Vagina (tissue), 2 donors: Measurements from ENCODE around the gene SPATA12. TPM values are rescaled to one million over a fixed set of nuclear protein-coding genes. Genes with fewer than 3 reads are reported as not detected.

Experiments
- DNase-seq, 2 donors: peaks; one replicate each; pipeline ENCODE4 v3.0.0-alpha.2; 2017; ENCODE audit errors: extremely low spot score in 2 of 2
- H3K27ac ChIP-seq: fragments of 200-600 bp; sonication (generic); one replicate; pipeline ENCODE4 v1.5.1; 2019
- H3K27me3 ChIP-seq: fragments of 200-600 bp; sonication (generic); one replicate; pipeline ENCODE4 v1.5.1; 2019
- H3K36me3 ChIP-seq, 2 donors: fragments of 200-600 bp; sonication (generic); one replicate each; pipeline ENCODE4 v1.5.1; 2017 to 2019
- H3K4me1 ChIP-seq: fragments of 200-600 bp; sonication (generic); one replicate; pipeline ENCODE4 v1.5.1; 2019
- H3K4me3 ChIP-seq, 2 donors: fragments of 200-600 bp; sonication (generic); 1 replicate in 1 of 2; 2 replicates in 1 of 2; pipeline ENCODE4 v1.5.1; 2016 to 2019
- H3K9me3 ChIP-seq: fragments of 200-600 bp; sonication (generic); one replicate; pipeline ENCODE4 v1.5.1; 2019
- POLR2A ChIP-seq, 2 donors: fragments of 450-650 bp; IDR thresholded peaks; one replicate each; pipeline ENCODE4 v1.6.1; 2017; ENCODE audit warnings: antibody characterized with exemption in 2 of 2, mild to moderate bottlenecking in 2 of 2, moderate library complexity in 2 of 2
- POLR2AphosphoS5 ChIP-seq, 2 donors: sonication (generic); formaldehyde crosslinking; IDR thresholded peaks; one replicate each; pipeline ENCODE4 v1.9.0; 2017; ENCODE audit warnings: antibody characterized with exemption in 2 of 2, mild to moderate bottlenecking in 2 of 2, low read depth in 1 of 2; ENCODE audit not compliant: insufficient read depth in 1 of 2
- intact Hi-C: fragments of 100-400 bp; cut with DNase I; formaldehyde crosslinking; loops from one replicate; pipeline ENCODE4 v1.15.1; 2023
- total RNA-seq: library from RNA; depleted of rRNA; stranded (reverse); fragments of >200 nt; gene quantifications from one replicate; pipeline ENCODE4 v1.2.3, GENCODE V29; 2016
- TF ChIP-seq, protein P1 (sequence below), 3 experiments: fragments of 450-650 bp in 2 of 3; fragments of 200-600 bp in 1 of 3; sonication (generic) in 1 of 3; IDR thresholded peaks; one replicate each; pipeline ENCODE4 v1.5.1; 2017 to 2019; ENCODE audit warnings: antibody characterized with exemption in 3 of 3, mild to moderate bottlenecking in 2 of 3, moderate library complexity in 2 of 3

Gene SPATA12
- total RNA-seq, 1 donor from 2014 or later: not detected

- DNase-seq: no peak
- Histone ChIP-seq H3K27me3 (no peaks in the 10 kb centered on the region), H3K36me3 (no peaks in the 10 kb centered on the region), H3K9me3 (no peaks in the 10 kb centered on the region), H3K4me3 (no peak overlapping the region), H3K4me1 (peaks cover 4% of the 10 kb centered on the region), H3K27ac (no peak overlapping the region)
- TF ChIP-seq POLR2AphosphoS5 (IDR thresholded peaks at IDR 0.05; ENCODE audit: insufficient read depth in 1 of 2, low read depth in 1 of 2): no peak
- TF ChIP-seq POLR2A (IDR thresholded peaks at IDR 0.05): no peak
- TF ChIP-seq, protein P1, sequence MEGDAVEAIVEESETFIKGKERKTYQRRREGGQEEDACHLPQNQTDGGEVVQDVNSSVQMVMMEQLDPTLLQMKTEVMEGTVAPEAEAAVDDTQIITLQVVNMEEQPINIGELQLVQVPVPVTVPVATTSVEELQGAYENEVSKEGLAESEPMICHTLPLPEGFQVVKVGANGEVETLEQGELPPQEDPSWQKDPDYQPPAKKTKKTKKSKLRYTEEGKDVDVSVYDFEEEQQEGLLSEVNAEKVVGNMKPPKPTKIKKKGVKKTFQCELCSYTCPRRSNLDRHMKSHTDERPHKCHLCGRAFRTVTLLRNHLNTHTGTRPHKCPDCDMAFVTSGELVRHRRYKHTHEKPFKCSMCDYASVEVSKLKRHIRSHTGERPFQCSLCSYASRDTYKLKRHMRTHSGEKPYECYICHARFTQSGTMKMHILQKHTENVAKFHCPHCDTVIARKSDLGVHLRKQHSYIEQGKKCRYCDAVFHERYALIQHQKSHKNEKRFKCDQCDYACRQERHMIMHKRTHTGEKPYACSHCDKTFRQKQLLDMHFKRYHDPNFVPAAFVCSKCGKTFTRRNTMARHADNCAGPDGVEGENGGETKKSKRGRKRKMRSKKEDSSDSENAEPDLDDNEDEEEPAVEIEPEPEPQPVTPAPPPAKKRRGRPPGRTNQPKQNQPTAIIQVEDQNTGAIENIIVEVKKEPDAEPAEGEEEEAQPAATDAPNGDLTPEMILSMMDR (IDR thresholded peaks at IDR 0.05): no peak
- intact Hi-C loops: no loop called here
Observed at GRCh38 chr3:57029383-57029782, 31.1 kb upstream of the SPATA12 start.

DNA sequence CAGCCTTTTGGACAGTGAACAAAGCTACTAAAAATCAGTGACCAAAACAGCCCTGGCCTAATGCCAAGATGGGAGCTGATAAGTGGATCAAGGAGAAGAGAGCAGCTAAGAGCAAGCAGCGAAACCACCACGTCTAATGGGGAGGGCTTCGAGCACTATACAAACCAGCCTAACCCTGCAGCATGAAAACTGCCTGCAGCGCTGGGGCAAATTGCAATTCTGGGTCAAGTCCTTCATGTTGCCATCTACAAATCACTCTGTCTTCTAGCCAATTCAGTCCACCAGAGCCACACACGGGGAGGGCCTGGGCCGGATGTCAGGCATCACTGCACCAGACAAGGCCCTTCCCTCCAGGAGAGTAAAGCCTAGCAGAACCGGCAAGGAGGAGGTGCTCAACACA, 30.5 kb upstream of the SPATA12 start:
- H3K4me1 ChIP-seq: peaks cover 4% of the 10 kb centered on the region
- no peak overlapping the region for H3K4me3 ChIP-seq
- TF ChIP-seq, protein P1 (IDR thresholded peaks at IDR 0.05): no peak
- no peak for TF ChIP-seq POLR2A (IDR thresholded peaks at IDR 0.05)
- DNase-seq: no peak
- intact Hi-C loops: no loop called here
- H3K9me3 ChIP-seq: no peaks in the 10 kb centered on the region
- H3K36me3 ChIP-seq: no peaks in the 10 kb centered on the region
- H3K27ac ChIP-seq: no peak overlapping the region
- no peaks in the 10 kb centered on the region for H3K27me3 ChIP-seq

DNA sequence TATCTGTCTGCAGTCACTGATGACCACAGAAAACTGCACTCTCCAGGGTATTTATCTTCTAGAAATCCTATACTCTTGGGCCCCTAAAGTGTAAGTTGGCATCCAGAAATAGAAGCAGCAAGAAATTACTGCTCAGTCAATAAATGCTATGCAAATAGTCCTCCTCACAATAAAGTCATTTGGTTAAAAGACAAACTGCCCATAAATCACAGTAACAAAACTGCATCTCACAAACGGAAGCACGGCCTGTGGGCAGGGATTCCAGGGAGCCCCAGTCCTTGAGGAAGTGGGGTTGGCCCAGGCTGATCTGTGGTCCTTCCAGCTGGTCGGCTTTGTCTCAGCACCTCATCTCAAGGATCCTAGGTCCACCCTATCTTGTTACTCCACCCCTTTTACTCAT, 29.7 kb upstream of the SPATA12 start:
- intact Hi-C loops: no loop called here
- TF ChIP-seq, protein P1 (IDR thresholded peaks at IDR 0.05): no peak
- TF ChIP-seq POLR2A (IDR thresholded peaks at IDR 0.05) (no peak), POLR2AphosphoS5 (IDR thresholded peaks at IDR 0.05; ENCODE audit: insufficient read depth in 1 of 2, low read depth in 1 of 2) (no peak)
- no peak for DNase-seq
- Histone ChIP-seq H3K4me3 (no peak overlapping the region), H3K9me3 (no peaks in the 10 kb centered on the region), H3K27me3 (no peaks in the 10 kb centered on the region), H3K4me1 (peaks cover 4% of the 10 kb centered on the region), H3K27ac (no peak overlapping the region), H3K36me3 (no peaks in the 10 kb centered on the region)

DNA sequence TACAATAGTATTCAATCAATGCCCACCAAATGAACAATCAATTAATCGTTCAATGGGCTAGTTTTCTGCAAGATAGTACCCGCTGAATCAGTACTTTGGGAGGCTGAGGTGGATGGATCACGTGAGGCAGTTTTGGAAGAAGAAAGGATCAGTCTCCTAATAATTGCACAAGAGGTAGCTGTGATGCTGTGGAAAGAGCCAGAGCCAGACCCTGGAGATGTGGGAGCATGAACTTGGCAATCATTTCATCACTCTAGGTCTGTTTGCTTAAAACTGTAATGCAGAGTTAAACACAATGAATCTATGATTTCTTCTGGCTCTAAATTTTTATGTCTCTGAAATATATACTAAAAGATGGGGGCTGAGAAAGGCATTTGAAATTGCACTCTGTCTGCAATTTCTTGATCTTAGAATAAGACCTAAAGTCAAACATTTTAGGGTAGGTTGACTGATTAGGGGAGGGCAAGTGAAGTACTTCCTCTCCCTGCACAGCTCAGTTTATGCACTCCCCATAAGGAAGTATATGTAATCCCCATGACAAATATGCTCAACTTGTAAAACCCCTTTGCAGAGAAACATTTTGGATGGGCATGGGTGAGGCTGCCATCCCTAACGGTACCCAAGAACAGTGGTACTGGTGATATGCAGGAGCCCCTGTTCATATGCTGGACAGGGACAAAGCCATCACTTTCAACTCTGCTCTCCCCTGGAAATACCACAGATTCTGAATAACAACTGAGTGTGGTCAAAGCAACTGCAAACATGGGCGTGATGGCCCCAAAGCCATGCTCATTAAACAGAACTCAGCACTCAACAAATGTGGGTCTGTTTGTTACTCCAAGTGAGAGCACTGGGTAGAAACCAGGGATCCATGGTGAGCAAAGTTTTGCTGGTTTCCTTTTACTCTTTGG, 28.6 kb upstream of the SPATA12 start:
- H3K27ac ChIP-seq: no peak overlapping the region
- no peak overlapping the region for H3K4me3 ChIP-seq
- H3K9me3 ChIP-seq: no peaks in the 10 kb centered on the region
- no peaks in the 10 kb centered on the region for H3K36me3 ChIP-seq
- intact Hi-C loops: no loop called here
- H3K27me3 ChIP-seq: no peaks in the 10 kb centered on the region
- DNase-seq: no peak
- H3K4me1 ChIP-seq: peaks cover 4% of the 10 kb centered on the region
- TF ChIP-seq POLR2AphosphoS5 (IDR thresholded peaks at IDR 0.05; ENCODE audit: insufficient read depth in 1 of 2, low read depth in 1 of 2) (no peak), POLR2A (IDR thresholded peaks at IDR 0.05) (no peak)
- TF ChIP-seq, protein P1 (IDR thresholded peaks at IDR 0.05): no peak

DNA sequence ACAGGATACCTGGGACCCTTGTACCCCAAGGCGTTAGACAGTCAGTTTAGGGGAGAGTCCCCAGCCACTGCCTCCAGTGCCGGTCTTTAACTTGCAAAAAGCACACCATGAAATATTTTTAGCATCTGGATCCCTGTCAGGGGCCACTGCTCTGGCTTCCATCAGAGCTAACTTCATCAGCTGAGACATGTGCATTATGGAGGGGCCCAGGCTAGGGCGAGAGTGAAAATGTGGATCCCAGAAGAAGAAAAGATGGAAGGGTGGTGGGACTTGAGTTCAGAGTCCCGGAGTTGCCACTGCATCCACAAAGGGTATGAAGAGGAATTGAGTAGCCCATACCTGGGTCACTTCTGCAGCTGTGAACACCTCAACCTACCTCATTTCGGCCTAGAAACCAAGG, 23.5 kb upstream of the SPATA12 start:
- no peaks in the 10 kb centered on the region for H3K36me3 ChIP-seq
- H3K27me3 ChIP-seq: no peaks in the 10 kb centered on the region
- no peak overlapping the region for H3K27ac ChIP-seq
- no peaks in the 10 kb centered on the region for H3K9me3 ChIP-seq
- H3K4me1 ChIP-seq: no peaks in the 10 kb centered on the region
- no peak for DNase-seq
- intact Hi-C loops: no loop called here
- no peak overlapping the region for H3K4me3 ChIP-seq
- TF ChIP-seq, protein P1 (IDR thresholded peaks at IDR 0.05): no peak
- TF ChIP-seq POLR2AphosphoS5 (IDR thresholded peaks at IDR 0.05; ENCODE audit: insufficient read depth in 1 of 2, low read depth in 1 of 2) (no peak), POLR2A (IDR thresholded peaks at IDR 0.05) (no peak)
